B cell (primary cell): ENCODE data around the gene NSDHL. TPM values are rescaled to one million over a fixed set of nuclear protein-coding genes. Genes with fewer than 3 reads are reported as not detected.

ENCODE experiments used
- ATAC-seq: fragments of 200-7000 bp; cut with Tn5 transposase; one replicate; pipeline ENCODE4 v1.10.0; 2021; ENCODE audit warnings: low read depth, mild to moderate bottlenecking, moderate number of reproducible peaks, moderate library complexity
- CTCF ChIA-PET: fragments of 350-600 bp; sonication (Branson Sonifier 250); formaldehyde crosslinking; loops from one replicate; lab custom pipeline; 2021; ENCODE audit warnings: antibody characterized with exemption, inconsistent platforms; lab: Charles Lee
- POLR2A ChIA-PET: fragments of 350-600 bp; sonication (Branson Sonifier 250); formaldehyde crosslinking; loops from one replicate; lab custom pipeline; 2021; ENCODE audit warnings: antibody characterized with exemption; lab: Charles Lee
- DNase-seq: peaks from one replicate; pipeline ENCODE4 v3.0.0; 2013
- H2AFZ ChIP-seq: 2 replicates; pipeline ENCODE4 v1.6.1; 2012; ENCODE audit warnings: mild to moderate bottlenecking, low read depth, low read length; ENCODE audit not compliant: insufficient read depth, poor library complexity, severe bottlenecking
- H3K27ac ChIP-seq, 2 donors: 1 replicate in 1 of 2; 2 replicates in 1 of 2; pipeline ENCODE4 v1.5.1; 2012 to 2013; ENCODE audit warnings: low read length in 2 of 2, mild to moderate bottlenecking in 2 of 2, moderate library complexity in 1 of 2
- H3K27me3 ChIP-seq, 4 experiments: fragments of 200-600 bp in 1 of 4; sonication (generic) in 1 of 4; replicated peaks in 1 of 4; 1 replicate in 2 of 4; 2 replicates in 2 of 4; pipeline versions ENCODE4 v1.6.1 to v1.7.0; 2013 to 2016; ENCODE audit warnings: low read length in 3 of 4, mild to moderate bottlenecking in 2 of 4, mixed read lengths in 1 of 4, moderate library complexity in 1 of 4; ENCODE audit not compliant: insufficient read depth in 4 of 4, control insufficient read depth in 3 of 4; ENCODE audit errors: control extremely low read depth in 1 of 4
- H3K36me3 ChIP-seq, 2 experiments: replicated peaks in 1 of 2; 1 replicate in 1 of 2; 2 replicates in 1 of 2; pipeline versions ENCODE4 v1.6.1 to v1.7.1; 2013; ENCODE audit warnings: low read length in 1 of 2; ENCODE audit not compliant: insufficient read depth in 2 of 2, control insufficient read depth in 1 of 2; ENCODE audit errors: control extremely low read depth in 1 of 2, extremely low read depth in 1 of 2
- H3K4me1 ChIP-seq, 2 donors: fragments of 200-600 bp in 1 of 2; sonication (generic) in 1 of 2; 1 replicate in 1 of 2; 2 replicates in 1 of 2; pipeline versions ENCODE4 v1.5.1 to v1.6.1; 2013 to 2017; ENCODE audit warnings: low read length in 2 of 2; ENCODE audit not compliant: control insufficient read depth in 2 of 2, insufficient read depth in 2 of 2
- H3K4me2 ChIP-seq: replicated peaks from 2 replicates; pipeline ENCODE3; 2012; ENCODE audit warnings: mild to moderate bottlenecking, low read depth, low read length; ENCODE audit not compliant: poor library complexity, severe bottlenecking
- H3K4me3 ChIP-seq, 5 experiments: fragments of 200-600 bp in 1 of 5; sonication (generic) in 1 of 5; 1 replicate in 3 of 5; 2 replicates in 2 of 5; pipeline versions ENCODE4 v1.5.1 to v1.7.0; 2011 to 2016; ENCODE audit warnings: low read length in 4 of 5, mild to moderate bottlenecking in 4 of 5, low read depth in 2 of 5, control low read depth in 1 of 5, moderate library complexity in 1 of 5; ENCODE audit not compliant: insufficient read depth in 1 of 5; ENCODE audit errors: control extremely low read depth in 1 of 5, extremely low read depth in 1 of 5
- H3K79me2 ChIP-seq: fragments of 200-600 bp; sonication (generic); one replicate; pipeline ENCODE4 v1.6.0; 2016; ENCODE audit warnings: low read length; ENCODE audit not compliant: control insufficient read depth, insufficient read depth
- H3K9ac ChIP-seq: fragments of 200-600 bp; sonication (generic); 2 replicates; pipeline ENCODE4 v1.6.1; 2017; ENCODE audit warnings: mild to moderate bottlenecking, low read length, moderate library complexity
- H3K9me3 ChIP-seq, 3 donors: one replicate each; pipeline versions ENCODE4 v1.6.1 to v1.7.1; 2013; ENCODE audit warnings: low read length in 2 of 3; ENCODE audit not compliant: control insufficient read depth in 2 of 3, insufficient read depth in 1 of 3; ENCODE audit errors: control extremely low read depth in 1 of 3
- H4K20me1 ChIP-seq: 2 replicates; pipeline ENCODE4 v1.6.0; 2012; ENCODE audit warnings: mild to moderate bottlenecking, low read length; ENCODE audit not compliant: insufficient read depth, control insufficient read depth, poor library complexity, severe bottlenecking
- H3K27ac Mint-ChIP-seq: one replicate; pipeline ENCODE4 v1.8.0; 2021; ENCODE audit warnings: mixed read lengths
- H3K27me3 Mint-ChIP-seq: one replicate; pipeline ENCODE4 v1.8.0; 2021; ENCODE audit warnings: mixed read lengths
- H3K4me1 Mint-ChIP-seq: one replicate; pipeline ENCODE4 v1.8.0; 2021; ENCODE audit warnings: mixed read lengths
- H3K4me3 Mint-ChIP-seq: one replicate; pipeline ENCODE4 v1.8.0; 2021; ENCODE audit warnings: mixed read lengths
- H3K9me3 Mint-ChIP-seq: one replicate; pipeline ENCODE4 v1.8.0; 2022; ENCODE audit warnings: mixed read lengths; ENCODE audit not compliant: insufficient read depth
- EZH2 ChIP-seq: IDR thresholded peaks from 2 replicates; pipeline ENCODE4 v1.6.1; 2012; ENCODE audit warnings: borderline replicate concordance, low read depth, mild to moderate bottlenecking, moderate library complexity, low read length; ENCODE audit not compliant: insufficient read depth, poor library complexity, severe bottlenecking
- WGBS: methylation state at CpG from one replicate; pipeline ENCODE4 v1.1.5; 2013; ENCODE audit warnings: missing lambda C conversion rate; ENCODE audit not compliant: insufficient coverage; 5-methylcytosine and 5-hydroxymethylcytosine counted together
- intact Hi-C: fragments of 100-400 bp; cut with micrococcal nuclease; formaldehyde crosslinking; loops from one replicate; pipeline ENCODE4 v1.10.0; 2022
- polyA plus RNA-seq: library from polyadenylated mRNA; depleted of rRNA; stranded (reverse); fragments of >200 nt; gene quantifications from 2 replicates; pipeline ENCODE4 v1.2.3, GENCODE V29; 2012
- total RNA-seq, 2 donors: library from RNA; stranded (reverse); fragments of 120-200 nt in 1 of 2; gene quantifications; 1 replicate in 1 of 2; 2 replicates in 1 of 2; pipeline versions ENCODE4 v1.2.3 to v1.2.4, GENCODE V29; 2013 to 2022
- TF ChIP-seq, protein P1 (sequence below): fragments of 200-600 bp; IDR thresholded peaks from one replicate; pipeline ENCODE4 v1.8.0; 2022; ENCODE audit warnings: antibody characterized with exemption, mild to moderate bottlenecking

Gene NSDHL
- total and polyA plus RNA-seq, 2 donors (not counting 1 experiment from before 2014, with no cell fraction given) = 4.9 to 10.3 TPM

DNA sequence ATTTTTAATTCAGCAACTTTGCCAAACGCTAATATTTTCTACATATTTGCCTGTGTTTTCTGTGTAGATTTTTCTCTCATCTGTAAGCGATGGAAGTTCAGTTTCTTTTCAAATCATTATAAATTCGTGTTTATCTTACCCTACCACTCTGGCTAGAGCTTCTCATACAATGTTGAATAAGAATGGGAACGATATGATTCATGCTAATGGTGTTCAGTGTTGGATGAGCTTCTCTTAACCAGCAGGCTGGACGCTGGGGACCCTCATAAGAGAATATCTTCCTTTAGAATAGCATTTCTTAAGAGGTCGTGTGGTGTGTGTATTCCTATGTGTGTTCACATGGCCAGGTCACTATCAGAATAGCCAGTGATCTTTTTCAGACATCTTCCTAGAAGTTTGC is 31.0 kb downstream of the NSDHL start:
- ATAC-seq = no peak
- WGBS = no CpG with 5 or more reads among the region's 6 CpGs
- ChIA-PET CTCF (no interaction called here), POLR2A (no interaction called here)
- Histone ChIP-seq H3K9me3 (no peaks in the 10 kb centered on the region), H3K79me2 (no peaks in the 10 kb centered on the region), H3K36me3 (peaks cover 0 to 16% of the 10 kb centered on the region in 2 experiments), H3K27me3 (no peaks in the 10 kb centered on the region), H3K4me2 (no peak overlapping the region), H4K20me1 (no peaks in the 10 kb centered on the region), H3K27ac (no peak overlapping the region), H2AFZ (no peak overlapping the region), H3K9ac (no peak overlapping the region), H3K4me1 (no peaks in the 10 kb centered on the region), H3K4me3 (no peak overlapping the region)
- no peaks in the 10 kb centered on the region for H3K4me1 Mint-ChIP-seq
- intact Hi-C loops = no loop called here
- no peak overlapping the region for H3K27ac Mint-ChIP-seq
- no peak for TF ChIP-seq EZH2
- TF ChIP-seq, protein P1, sequence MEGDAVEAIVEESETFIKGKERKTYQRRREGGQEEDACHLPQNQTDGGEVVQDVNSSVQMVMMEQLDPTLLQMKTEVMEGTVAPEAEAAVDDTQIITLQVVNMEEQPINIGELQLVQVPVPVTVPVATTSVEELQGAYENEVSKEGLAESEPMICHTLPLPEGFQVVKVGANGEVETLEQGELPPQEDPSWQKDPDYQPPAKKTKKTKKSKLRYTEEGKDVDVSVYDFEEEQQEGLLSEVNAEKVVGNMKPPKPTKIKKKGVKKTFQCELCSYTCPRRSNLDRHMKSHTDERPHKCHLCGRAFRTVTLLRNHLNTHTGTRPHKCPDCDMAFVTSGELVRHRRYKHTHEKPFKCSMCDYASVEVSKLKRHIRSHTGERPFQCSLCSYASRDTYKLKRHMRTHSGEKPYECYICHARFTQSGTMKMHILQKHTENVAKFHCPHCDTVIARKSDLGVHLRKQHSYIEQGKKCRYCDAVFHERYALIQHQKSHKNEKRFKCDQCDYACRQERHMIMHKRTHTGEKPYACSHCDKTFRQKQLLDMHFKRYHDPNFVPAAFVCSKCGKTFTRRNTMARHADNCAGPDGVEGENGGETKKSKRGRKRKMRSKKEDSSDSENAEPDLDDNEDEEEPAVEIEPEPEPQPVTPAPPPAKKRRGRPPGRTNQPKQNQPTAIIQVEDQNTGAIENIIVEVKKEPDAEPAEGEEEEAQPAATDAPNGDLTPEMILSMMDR = no peak
- DNase-seq = no peak
- no peak overlapping the region for H3K4me3 Mint-ChIP-seq
- no peaks in the 10 kb centered on the region for H3K9me3 Mint-ChIP-seq
- no peaks in the 10 kb centered on the region for H3K27me3 Mint-ChIP-seq

DNA sequence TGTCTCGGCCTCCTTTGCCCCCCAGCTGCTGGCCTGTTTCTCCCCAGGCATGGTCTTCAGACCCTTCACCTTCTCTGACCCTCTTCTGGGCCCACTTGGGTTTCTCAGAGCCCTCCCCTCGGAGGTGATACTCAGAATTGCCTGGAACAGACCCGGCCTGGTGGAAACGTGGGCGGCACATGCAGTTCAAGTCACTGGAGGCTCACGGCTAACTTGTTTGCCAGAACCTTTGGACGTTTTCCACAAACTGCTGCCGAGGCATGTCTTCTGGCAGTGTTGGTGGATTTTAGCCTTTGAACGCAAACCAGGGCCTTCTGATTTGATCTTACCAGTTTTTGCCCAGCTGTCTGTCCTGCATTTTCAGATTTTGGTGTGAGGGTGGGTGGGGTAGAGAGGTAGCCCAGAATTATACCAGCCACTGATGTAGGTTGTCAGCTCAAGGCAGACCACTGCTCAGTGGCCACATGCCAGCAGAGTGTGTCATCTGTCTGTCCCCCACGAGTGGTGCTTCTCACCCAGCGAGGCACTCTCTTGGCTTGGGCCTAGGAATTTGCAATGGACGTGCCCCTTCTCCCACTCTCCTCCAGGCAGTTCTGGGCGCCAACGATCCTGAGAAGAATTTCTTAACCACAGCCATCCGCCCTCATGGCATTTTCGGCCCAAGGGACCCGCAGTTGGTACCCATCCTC is 34.5 kb downstream of the NSDHL start:
- no peak for DNase-seq
- Histone ChIP-seq H3K27ac (no peak overlapping the region), H3K4me1 (no peaks in the 10 kb centered on the region), H3K9ac (no peak overlapping the region), H2AFZ (no peak overlapping the region), H3K79me2 (no peaks in the 10 kb centered on the region), H3K4me3 (no peak overlapping the region), H3K4me2 (no peak overlapping the region), H3K36me3 (peaks cover 0 to 12% of the 10 kb centered on the region in 2 experiments), H4K20me1 (no peaks in the 10 kb centered on the region), H3K27me3 (no peaks in the 10 kb centered on the region), H3K9me3 (no peaks in the 10 kb centered on the region)
- no peak overlapping the region for H3K4me3 Mint-ChIP-seq
- ChIA-PET POLR2A (no interaction called here), CTCF (no interaction called here)
- no peak for ATAC-seq
- 99% methylated on average over 14 of the region's 17 CpGs for WGBS
- no peak overlapping the region for H3K27ac Mint-ChIP-seq
- intact Hi-C loops = no loop called here
- no peaks in the 10 kb centered on the region for H3K9me3 Mint-ChIP-seq
- no peaks in the 10 kb centered on the region for H3K4me1 Mint-ChIP-seq
- TF ChIP-seq, protein P1 = no peak
- no peak for TF ChIP-seq EZH2
- no peaks in the 10 kb centered on the region for H3K27me3 Mint-ChIP-seq
